RWPE1 (cell line): ENCODE results near the gene NARS2.
A peak's percentile ranks its signal among the peaks of the same experiment; 100 is the strongest.
"Not testable (repeated sequence)": the region's sequence is repeated elsewhere in the genome, so short reads cannot be mapped to it uniquely, and the experiment has no call there.

Experiments used
- CTCF ChIA-PET: fragments of 350-600 bp; sonication (Branson Sonifier 250); formaldehyde crosslinking; extraction: SDS; loops from one replicate; lab custom pipeline; 2021; lab: Yijun Ruan, JAX
- POLR2A ChIA-PET: fragments of 400-600 bp; formaldehyde crosslinking; extraction: SDS; loops from one replicate; lab custom pipeline; 2020; ENCODE audit warnings: antibody characterized with exemption; ENCODE audit not compliant: low non-redundant PET; lab: Yijun Ruan, JAX
- DNase-seq: peaks from one replicate; pipeline ENCODE4 v3.0.0; 2012; ENCODE audit warnings: low spot score
- H3K27ac ChIP-seq: fragments of 450-650 bp; 2 replicates; pipeline ENCODE4 v1.5.1; 2017
- CTCF ChIP-seq: fragments of 450-650 bp; conservative IDR thresholded peaks from 2 replicates; pipeline ENCODE4 v1.5.1; 2017; ENCODE audit warnings: low read depth, mild to moderate bottlenecking

Gene NARS2

GRCh38 chr11:78470861-78471442 is 103.7 kb downstream of the NARS2 start:
- POLR2A ChIA-PET, result no interaction called here
- no peak for TF ChIP-seq CTCF
- no peak overlapping the region for H3K27ac ChIP-seq
- CTCF ChIA-PET, result no interaction called here
- DNase-seq, result no peak

DNA sequence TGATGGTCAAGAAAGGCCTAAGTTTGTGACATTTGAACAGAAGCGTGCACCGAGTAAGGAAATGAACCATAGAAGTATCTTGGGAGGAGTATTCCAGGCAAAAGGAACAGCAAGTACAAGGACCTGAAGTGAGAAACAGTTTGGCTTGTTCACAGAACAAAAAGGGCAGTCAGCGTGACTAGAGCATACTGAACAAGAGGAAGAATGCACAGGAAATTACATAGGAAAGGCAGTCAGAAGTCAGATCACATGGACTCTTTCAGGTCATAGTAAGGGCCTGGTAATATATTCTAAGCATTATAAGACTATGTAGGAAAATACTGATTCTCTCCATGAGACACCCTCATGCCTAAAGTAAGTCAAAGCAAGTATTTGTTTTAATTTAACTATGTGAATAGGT is 104.8 kb downstream of the NARS2 start:
- ChIA-PET POLR2A (no interaction called here), CTCF (no interaction called here)
- DNase-seq, result no peak
- no peak overlapping the region for H3K27ac ChIP-seq
- no peak for TF ChIP-seq CTCF

GRCh38 chr11:78467931-78468330 is 106.7 kb downstream of the NARS2 start:
- no peak for DNase-seq
- TF ChIP-seq CTCF, result no peak
- ChIA-PET POLR2A (no interaction called here), CTCF (no interaction called here)
- H3K27ac ChIP-seq, result no peak overlapping the region

DNA sequence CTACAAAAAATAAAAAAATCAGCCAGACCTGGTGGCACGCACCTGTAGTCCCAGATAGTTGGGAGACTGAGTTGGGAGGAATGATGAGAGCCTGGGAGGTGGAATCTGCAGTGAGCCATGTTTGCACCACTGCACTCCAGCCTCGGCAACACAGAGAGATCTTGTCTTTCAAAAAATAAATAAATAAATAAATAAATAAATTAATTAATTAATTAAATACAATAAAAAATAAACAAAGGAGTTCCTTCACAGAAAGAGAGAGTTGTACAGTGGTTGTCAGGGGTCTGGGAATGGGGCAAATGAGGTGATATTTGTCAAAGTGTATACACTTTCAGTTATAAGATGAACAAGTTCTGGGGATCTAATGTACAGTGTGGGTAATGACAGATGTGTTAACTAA is 107.3 kb downstream of the NARS2 start:
- CTCF ChIA-PET, result no interaction called here
- POLR2A ChIA-PET, result no interaction called here
- no peak for DNase-seq
- TF ChIP-seq CTCF, result no peak
- no peak overlapping the region for H3K27ac ChIP-seq

DNA sequence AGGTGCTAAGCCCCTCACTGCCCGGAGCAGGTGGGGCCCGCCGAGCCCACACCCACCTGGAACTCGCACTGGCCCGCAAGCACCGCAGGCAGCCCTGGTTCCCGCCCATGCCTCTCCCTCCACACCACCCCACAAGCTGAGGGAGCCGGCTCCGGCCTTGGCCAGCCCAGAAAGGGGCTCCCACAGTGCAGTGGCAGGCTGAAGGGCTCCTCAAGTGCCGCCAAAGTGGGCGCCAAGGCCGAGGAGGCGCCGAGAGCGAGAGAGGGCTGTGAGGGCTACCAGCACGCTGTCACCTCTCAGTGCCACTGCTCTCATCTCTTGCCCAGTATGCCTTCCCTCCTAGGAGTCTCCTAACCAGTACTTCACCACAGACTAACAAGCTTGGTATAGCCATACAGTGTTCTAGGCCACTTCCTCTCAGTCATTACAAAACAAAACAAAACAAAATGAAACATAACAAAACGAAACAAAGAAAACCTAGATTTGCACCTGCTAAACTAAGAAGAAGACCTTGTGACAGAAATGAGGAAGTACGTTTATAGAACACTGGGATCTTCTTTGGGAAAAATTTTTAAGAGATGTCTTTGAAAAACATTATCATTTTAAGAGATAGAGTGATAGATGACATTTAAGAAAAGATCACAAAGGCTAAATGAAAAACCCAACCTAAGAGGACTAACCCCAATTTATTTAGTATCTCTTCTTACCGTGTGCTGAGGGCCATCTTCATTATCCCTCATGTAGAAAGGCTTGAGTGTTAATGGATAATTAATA is 109.3 kb downstream of the NARS2 start:
- ChIA-PET POLR2A (no interaction called here), CTCF (no interaction called here)
- no peak for DNase-seq
- no peak overlapping the region for H3K27ac ChIP-seq
- TF ChIP-seq CTCF, result no peak

GRCh38 chr11:78464787-78465168 is 109.9 kb downstream of the NARS2 start:
- DNase-seq, POLR2A ChIA-PET, H3K27ac ChIP-seq, CTCF ChIA-PET: not testable (repeated sequence)

- CTCF ChIA-PET, result no interaction called here
- TF ChIP-seq CTCF, result no peak
- POLR2A ChIA-PET, result no interaction called here
- DNase-seq, result peak; percentile 5
- no peak overlapping the region for H3K27ac ChIP-seq
Measured at GRCh38 chr11:78460471-78460870, 114.2 kb downstream of the NARS2 start.
